ENCODE measurements around the gene TENT4A. TPM values are rescaled to one million over a fixed set of nuclear protein-coding genes. Genes with fewer than 3 reads are reported as not detected.

Gene TENT4A
- total and polyA plus RNA-seq, 2 of the 4 experiments (the other 2 are of a cell fraction): 5.9 to 17.2 TPM

Other genes starting within 250 kb of the TENT4A start
- gene NSUN2, start 80.4 kb upstream of the TENT4A start, total RNA-seq (2012; rRNA removed): 51.1 and 55.5 TPM in 2 replicates
- gene NSUN2, start 80.4 kb upstream of the TENT4A start, polyA plus RNA-seq (2012; rRNA removed): 55.6 and 61.1 TPM in 2 replicates
- gene SRD5A1, start 80.0 kb upstream of the TENT4A start, total RNA-seq (2012; rRNA removed): 6.3 and 9.7 TPM in 2 replicates
- 18.2 and 20.5 TPM in 2 replicates for gene SRD5A1, start 80.0 kb upstream of the TENT4A start, polyA plus RNA-seq (2012; rRNA removed)